IMR-90 (cell line): ENCODE results near the gene FUT6. TPM values are rescaled to one million over a fixed set of nuclear protein-coding genes. Genes with fewer than 3 reads are reported as not detected.

ENCODE experiments used
- ATAC-seq: fragments of 200-7000 bp; cut with Tn5 transposase; 2 replicates; pipeline ENCODE4 v1.9.1; 2020; ENCODE audit warnings: low read depth, mild to moderate bottlenecking, moderate library complexity
- BruUV-seq: library from RNA; stranded (reverse); fragments of 400-500 nt; replicated peaks from 2 replicates; lab custom pipeline; 2021; lab: Mats Ljungman, UMichigan
- CTCF ChIA-PET: fragments of 300-600 bp; formaldehyde crosslinking; extraction: SDS; loops from one replicate; lab custom pipeline; 2021; ENCODE audit warnings: antibody characterized with exemption; lab: Yijun Ruan, JAX
- POLR2A ChIA-PET: fragments of 300-600 bp; sonication (Branson Sonifier 250); formaldehyde crosslinking; loops from one replicate; lab custom pipeline; 2022; ENCODE audit warnings: antibody characterized with exemption; ENCODE audit not compliant: unreplicated experiment; lab: Charles Lee
- DNase-seq: peaks from one replicate; pipeline ENCODE4 v3.0.0; 2013
- H2AFZ ChIP-seq: replicated peaks from 2 replicates; pipeline ENCODE3; 2013; ENCODE audit warnings: low read length, mild to moderate bottlenecking; ENCODE audit not compliant: poor library complexity
- H2AK5ac ChIP-seq: 2 replicates; pipeline ENCODE4 v1.6.1; 2013; ENCODE audit warnings: low read depth, low read length, inconsistent platforms
- H2AK9ac ChIP-seq: replicated peaks from 2 replicates; pipeline ENCODE3; 2013; ENCODE audit warnings: mild to moderate bottlenecking, low read depth, low read length, moderate library complexity; ENCODE audit not compliant: poor library complexity
- H2BK120ac ChIP-seq: 2 replicates; pipeline ENCODE4 v1.6.1; 2013; ENCODE audit warnings: low read depth, low read length, inconsistent platforms
- H2BK15ac ChIP-seq: 3 replicates; pipeline ENCODE4 v1.6.1; 2013; ENCODE audit warnings: low read depth, low read length, inconsistent platforms
- H2BK20ac ChIP-seq: 2 replicates; pipeline ENCODE4 v1.6.1; 2013; ENCODE audit warnings: low read depth, mild to moderate bottlenecking, inconsistent platforms, low read length, moderate library complexity
- H2BK5ac ChIP-seq: 2 replicates; pipeline ENCODE4 v1.6.1; 2013; ENCODE audit warnings: mild to moderate bottlenecking, low read depth, low read length, inconsistent platforms; ENCODE audit not compliant: poor library complexity, severe bottlenecking
- H3K14ac ChIP-seq: replicated peaks from 2 replicates; pipeline ENCODE4 v1.6.1; 2013; ENCODE audit warnings: low read depth, low read length, inconsistent platforms
- H3K18ac ChIP-seq: 2 replicates; pipeline ENCODE4 v1.6.1; 2013; ENCODE audit warnings: low read depth, low read length, control low read depth
- H3K23ac ChIP-seq: 2 replicates; pipeline ENCODE4 v1.6.1; 2013; ENCODE audit warnings: low read depth, low read length, inconsistent platforms
- H3K27ac ChIP-seq: 2 replicates; pipeline ENCODE4 v1.5.1; 2013; ENCODE audit warnings: mild to moderate bottlenecking, control low read depth, low read length; ENCODE audit not compliant: insufficient read depth
- H3K27me3 ChIP-seq: 2 replicates; pipeline ENCODE4 v1.6.1; 2013; ENCODE audit warnings: low read length; ENCODE audit not compliant: control insufficient read depth, insufficient read depth
- H3K36me3 ChIP-seq: 2 replicates; pipeline ENCODE4 v1.6.1; 2013; ENCODE audit warnings: low read length, mixed read lengths; ENCODE audit not compliant: control insufficient read depth, insufficient read depth
- H3K4ac ChIP-seq: 2 replicates; pipeline ENCODE4 v1.6.1; 2013; ENCODE audit warnings: low read depth, low read length, inconsistent platforms
- H3K4me1 ChIP-seq: 2 replicates; pipeline ENCODE4 v1.6.1; 2013; ENCODE audit warnings: low read length, mixed read lengths; ENCODE audit not compliant: control insufficient read depth, insufficient read depth
- H3K4me2 ChIP-seq: 2 replicates; pipeline ENCODE4 v1.6.1; 2013; ENCODE audit warnings: low read depth, mild to moderate bottlenecking, control low read depth, low read length, moderate library complexity
- H3K4me3 ChIP-seq: 2 replicates; pipeline ENCODE4 v1.5.1; 2013; ENCODE audit warnings: low read depth, mild to moderate bottlenecking, control low read depth, low read length, moderate library complexity; ENCODE audit not compliant: insufficient read depth
- H3K56ac ChIP-seq: 2 replicates; pipeline ENCODE4 v1.6.1; 2013; ENCODE audit warnings: low read length, inconsistent platforms; ENCODE audit not compliant: insufficient read depth; ENCODE audit errors: extremely low read depth
- H3K79me1 ChIP-seq, 2 experiments: 2 replicates each; pipeline ENCODE4 v1.6.1; 2013; ENCODE audit warnings: low read length in 2 of 2, inconsistent platforms in 1 of 2, low read depth in 1 of 2
- H3K9ac ChIP-seq: 2 replicates; pipeline ENCODE4 v1.6.1; 2013; ENCODE audit warnings: low read depth, low read length, control low read depth
- H3K9me1 ChIP-seq: 2 replicates; pipeline ENCODE4 v1.6.1; 2013; ENCODE audit warnings: low read length, inconsistent platforms; ENCODE audit not compliant: insufficient read depth
- H3K9me3 ChIP-seq: 2 replicates; pipeline ENCODE4 v1.6.1; 2013; ENCODE audit warnings: low read length; ENCODE audit not compliant: control insufficient read depth, insufficient read depth
- H4K20me1 ChIP-seq: 2 replicates; pipeline ENCODE4 v1.6.1; 2013; ENCODE audit warnings: low read length, inconsistent platforms; ENCODE audit not compliant: insufficient read depth
- H4K5ac ChIP-seq: 2 replicates; pipeline ENCODE4 v1.6.1; 2013; ENCODE audit warnings: mild to moderate bottlenecking, low read depth, low read length, control low read depth
- H4K8ac ChIP-seq, 2 experiments: 2 replicates each; pipeline ENCODE4 v1.6.1; 2013; ENCODE audit warnings: low read depth in 2 of 2, low read length in 2 of 2, control low read depth in 1 of 2, inconsistent platforms in 1 of 2
- H4K91ac ChIP-seq: 2 replicates; pipeline ENCODE4 v1.6.1; 2013; ENCODE audit warnings: low read depth, low read length, inconsistent platforms; ENCODE audit not compliant: insufficient read depth
- BHLHE40 ChIP-seq: fragments of 150-350 bp; IDR thresholded peaks from 2 replicates; pipeline ENCODE4 v1.6.1; 2016; ENCODE audit warnings: mild to moderate bottlenecking, low read depth, low read length
- CEBPB ChIP-seq: IDR thresholded peaks from 2 replicates; pipeline ENCODE4 v1.6.1; 2012; ENCODE audit warnings: low read depth, low read length, improper control_type of control experiment
- FOS ChIP-seq: fragments of 150-350 bp; IDR thresholded peaks from 2 replicates; pipeline ENCODE4 v1.6.1; 2016; ENCODE audit warnings: low read depth, low read length
- MAFK ChIP-seq: IDR thresholded peaks from 2 replicates; pipeline ENCODE4 v1.6.1; 2012; ENCODE audit warnings: low read depth, low read length, improper control_type of control experiment
- MXI1 ChIP-seq: IDR thresholded peaks from 2 replicates; pipeline ENCODE4 v1.6.1; 2012; ENCODE audit warnings: low read depth, mild to moderate bottlenecking, low read length, moderate library complexity, borderline replicate concordance
- NFE2L2 ChIP-seq: fragments of 150-350 bp; IDR thresholded peaks from 2 replicates; pipeline ENCODE4 v1.6.1; 2016; ENCODE audit warnings: low read depth, mild to moderate bottlenecking, low read length
- POLR2A ChIP-seq: IDR thresholded peaks from 2 replicates; pipeline ENCODE4 v1.6.1; 2012; ENCODE audit warnings: mild to moderate bottlenecking, low read depth, low read length
- RCOR1 ChIP-seq: IDR thresholded peaks from 2 replicates; pipeline ENCODE4 v1.6.1; 2012; ENCODE audit warnings: mild to moderate bottlenecking, low read length, improper control_type of control experiment; ENCODE audit not compliant: insufficient replicate concordance
- SMC3 ChIP-seq: fragments of 150-350 bp; IDR thresholded peaks from 2 replicates; pipeline ENCODE4 v1.6.1; 2016; ENCODE audit warnings: low read depth, mild to moderate bottlenecking, antibody characterized with exemption, low read length, moderate library complexity
- WGBS, 2 experiments: methylation state at CpG; one replicate each; pipeline versions ENCODE4 v1.1.5 to v1.1.7; 2013; ENCODE audit warnings: missing lambda C conversion rate in 2 of 2; ENCODE audit not compliant: insufficient read length in 1 of 2; ENCODE audit errors: extremely low coverage in 2 of 2; 5-methylcytosine and 5-hydroxymethylcytosine counted together
- dilution Hi-C: fragments of 300-500 bp; cut with HindIII; formaldehyde crosslinking; loops from one replicate; pipeline ENCODE4 v1.14.3; 2018; ENCODE audit warnings: low sequenced_read_pairs; ENCODE audit not compliant: unreplicated experiment
- in situ Hi-C: fragments of 300-500 bp; cut with MboI; formaldehyde crosslinking; loops from 3 replicates; pipeline ENCODE4 v1.14.3; 2019; ENCODE audit warnings: low sequenced_read_pairs, inconsistent platforms, mixed read lengths
- intact Hi-C: fragments of 100-400 bp; cut with micrococcal nuclease; formaldehyde crosslinking; loops from 2 replicates; pipeline ENCODE4 v1.10.0; 2022
- polyA plus RNA-seq, 3 experiments: library from polyadenylated mRNA; depleted of rRNA; stranded (reverse); fragments of >200 nt; gene quantifications; 2 replicates each; pipeline ENCODE4 v1.2.3, GENCODE V29; 2012; ENCODE audit warnings: low replicate concordance in 1 of 3
- total RNA-seq: library from RNA; depleted of rRNA; stranded (reverse); fragments of >200 nt; gene quantifications from 2 replicates; pipeline ENCODE4 v1.2.3, GENCODE V29; 2012
- TF ChIP-seq, protein P1 (sequence below): fragments of 150-350 bp; IDR thresholded peaks from 2 replicates; pipeline ENCODE4 v1.6.1; 2017; ENCODE audit warnings: mild to moderate bottlenecking, antibody characterized with exemption, low read length, low read depth
- TF ChIP-seq, protein P2 (sequence below): fragments of 150-350 bp; IDR thresholded peaks from 2 replicates; pipeline ENCODE4 v1.6.1; 2016; ENCODE audit warnings: low read depth, mild to moderate bottlenecking, low read length, moderate library complexity, borderline replicate concordance
- TF ChIP-seq, protein P3 (sequence below): conservative IDR thresholded peaks from 2 replicates; pipeline ENCODE4 v1.5.1; 2012; ENCODE audit warnings: mild to moderate bottlenecking, low read depth, low read length, improper control_type of control experiment

FUT6 gene
- total and polyA plus RNA-seq, 2 of the 4 experiments (the other 2 are of a cell fraction) = not detected

DNA sequence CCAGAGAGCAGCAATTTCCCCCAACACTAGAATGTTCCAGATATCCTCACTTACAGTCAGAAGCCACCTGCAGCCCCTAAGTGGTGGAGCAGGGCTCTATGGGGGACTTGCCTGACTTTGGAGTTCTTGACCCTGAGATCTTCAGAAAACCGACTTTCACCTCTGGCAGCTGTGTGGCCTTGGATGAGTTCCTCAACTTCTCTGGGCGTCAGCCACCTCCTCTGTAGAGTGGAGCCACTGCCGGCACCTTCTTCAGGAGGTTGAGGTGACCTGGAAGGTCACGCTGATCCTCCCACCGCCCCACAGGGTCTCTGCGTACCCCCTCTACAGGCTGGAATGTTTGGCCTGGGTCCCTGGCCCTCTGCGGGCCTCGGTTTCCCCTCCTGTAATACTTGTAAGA lies 37.9 kb upstream of the FUT6 start:
- no peak overlapping the region for H2AK5ac ChIP-seq
- WGBS, 2 experiments = 90% methylated on average over 2 of the region's 8 CpGs; no CpG with 5 or more reads in 1 of the 2 experiments
- no peak overlapping the region for H2BK5ac ChIP-seq
- no TSS peak for BruUV-seq
- H3K4me1 ChIP-seq = peaks cover 16% of the 10 kb centered on the region
- POLR2A ChIA-PET = no interaction called here
- H4K91ac ChIP-seq = no peak overlapping the region
- no peak overlapping the region for H2AFZ ChIP-seq
- H3K27ac ChIP-seq = no peak overlapping the region
- H4K8ac ChIP-seq = no peak overlapping the region
- no peak overlapping the region for H4K5ac ChIP-seq
- no peak overlapping the region for H3K14ac ChIP-seq
- no peak overlapping the region for H2AK9ac ChIP-seq
- no peak for TF ChIP-seq SMC3
- no peak for TF ChIP-seq MXI1
- TF ChIP-seq, protein P1, sequence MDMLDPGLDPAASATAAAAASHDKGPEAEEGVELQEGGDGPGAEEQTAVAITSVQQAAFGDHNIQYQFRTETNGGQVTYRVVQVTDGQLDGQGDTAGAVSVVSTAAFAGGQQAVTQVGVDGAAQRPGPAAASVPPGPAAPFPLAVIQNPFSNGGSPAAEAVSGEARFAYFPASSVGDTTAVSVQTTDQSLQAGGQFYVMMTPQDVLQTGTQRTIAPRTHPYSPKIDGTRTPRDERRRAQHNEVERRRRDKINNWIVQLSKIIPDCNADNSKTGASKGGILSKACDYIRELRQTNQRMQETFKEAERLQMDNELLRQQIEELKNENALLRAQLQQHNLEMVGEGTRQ = no peak
- TF ChIP-seq, protein P2, sequence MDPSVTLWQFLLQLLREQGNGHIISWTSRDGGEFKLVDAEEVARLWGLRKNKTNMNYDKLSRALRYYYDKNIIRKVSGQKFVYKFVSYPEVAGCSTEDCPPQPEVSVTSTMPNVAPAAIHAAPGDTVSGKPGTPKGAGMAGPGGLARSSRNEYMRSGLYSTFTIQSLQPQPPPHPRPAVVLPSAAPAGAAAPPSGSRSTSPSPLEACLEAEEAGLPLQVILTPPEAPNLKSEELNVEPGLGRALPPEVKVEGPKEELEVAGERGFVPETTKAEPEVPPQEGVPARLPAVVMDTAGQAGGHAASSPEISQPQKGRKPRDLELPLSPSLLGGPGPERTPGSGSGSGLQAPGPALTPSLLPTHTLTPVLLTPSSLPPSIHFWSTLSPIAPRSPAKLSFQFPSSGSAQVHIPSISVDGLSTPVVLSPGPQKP = no peak
- no peak for TF ChIP-seq BHLHE40
- TF ChIP-seq, protein P3, sequence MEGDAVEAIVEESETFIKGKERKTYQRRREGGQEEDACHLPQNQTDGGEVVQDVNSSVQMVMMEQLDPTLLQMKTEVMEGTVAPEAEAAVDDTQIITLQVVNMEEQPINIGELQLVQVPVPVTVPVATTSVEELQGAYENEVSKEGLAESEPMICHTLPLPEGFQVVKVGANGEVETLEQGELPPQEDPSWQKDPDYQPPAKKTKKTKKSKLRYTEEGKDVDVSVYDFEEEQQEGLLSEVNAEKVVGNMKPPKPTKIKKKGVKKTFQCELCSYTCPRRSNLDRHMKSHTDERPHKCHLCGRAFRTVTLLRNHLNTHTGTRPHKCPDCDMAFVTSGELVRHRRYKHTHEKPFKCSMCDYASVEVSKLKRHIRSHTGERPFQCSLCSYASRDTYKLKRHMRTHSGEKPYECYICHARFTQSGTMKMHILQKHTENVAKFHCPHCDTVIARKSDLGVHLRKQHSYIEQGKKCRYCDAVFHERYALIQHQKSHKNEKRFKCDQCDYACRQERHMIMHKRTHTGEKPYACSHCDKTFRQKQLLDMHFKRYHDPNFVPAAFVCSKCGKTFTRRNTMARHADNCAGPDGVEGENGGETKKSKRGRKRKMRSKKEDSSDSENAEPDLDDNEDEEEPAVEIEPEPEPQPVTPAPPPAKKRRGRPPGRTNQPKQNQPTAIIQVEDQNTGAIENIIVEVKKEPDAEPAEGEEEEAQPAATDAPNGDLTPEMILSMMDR = no peak
- TF ChIP-seq MAFK = no peak
- no peak for TF ChIP-seq RCOR1
- TF ChIP-seq NFE2L2 = no peak
- TF ChIP-seq CEBPB = no peak
- TF ChIP-seq POLR2A = no peak
- TF ChIP-seq FOS = no peak
- H3K4me2 ChIP-seq = no peak overlapping the region
- peaks cover 4% of the 10 kb centered on the region for H3K27me3 ChIP-seq
- no peaks in the 10 kb centered on the region for H3K36me3 ChIP-seq
- H3K4me3 ChIP-seq = no peak overlapping the region
- CTCF ChIA-PET = interaction anchor here (1.3 kb wide), 1 partner anchor 73 kb away, joined by 7 read pairs; the partner anchor contains the start of gene NRTN
- no peak overlapping the region for H3K18ac ChIP-seq
- intact Hi-C loops (no loop called here), in situ Hi-C loops (no loop called here), dilution Hi-C loops (no loop called here)
- H3K23ac ChIP-seq = no peak overlapping the region
- no peak overlapping the region for H3K9ac ChIP-seq
- no peaks in the 10 kb centered on the region for H3K79me1 ChIP-seq
- H2BK20ac ChIP-seq = no peak overlapping the region
- ATAC-seq = no peak
- H3K56ac ChIP-seq = no peak overlapping the region
- H2BK15ac ChIP-seq = no peak overlapping the region
- no peak overlapping the region for H3K4ac ChIP-seq
- H2BK120ac ChIP-seq = no peak overlapping the region
- H3K9me1 ChIP-seq = peaks cover 5% of the 10 kb centered on the region; the same call in 1 of the 2 replicates
- no peaks in the 10 kb centered on the region for H3K9me3 ChIP-seq
- DNase-seq = no peak
- no peaks in the 10 kb centered on the region for H4K20me1 ChIP-seq
